Astrocyte of the spinal cord (primary cell): Measurements from ENCODE around the gene PHYKPL.

Experiments used
- DNase-seq: peaks from one replicate; pipeline ENCODE4 v3.0.0; 2011; ENCODE audit warnings: low read depth, low spot score
- H3K4me3 ChIP-seq: 2 replicates; pipeline ENCODE4 v1.5.1; 2011; ENCODE audit warnings: low read depth, mild to moderate bottlenecking, low read length, moderate library complexity
- CTCF ChIP-seq: IDR thresholded peaks from 2 replicates; pipeline ENCODE4 v1.5.1; 2012; ENCODE audit warnings: low read depth, mild to moderate bottlenecking, low read length, inconsistent platforms
- in situ Hi-C: cut with HindIII; loops from 2 replicates; pipeline ENCODE4 v1.10.0; 2017; ENCODE audit warnings: low sequenced_read_pairs

PHYKPL gene

DNA sequence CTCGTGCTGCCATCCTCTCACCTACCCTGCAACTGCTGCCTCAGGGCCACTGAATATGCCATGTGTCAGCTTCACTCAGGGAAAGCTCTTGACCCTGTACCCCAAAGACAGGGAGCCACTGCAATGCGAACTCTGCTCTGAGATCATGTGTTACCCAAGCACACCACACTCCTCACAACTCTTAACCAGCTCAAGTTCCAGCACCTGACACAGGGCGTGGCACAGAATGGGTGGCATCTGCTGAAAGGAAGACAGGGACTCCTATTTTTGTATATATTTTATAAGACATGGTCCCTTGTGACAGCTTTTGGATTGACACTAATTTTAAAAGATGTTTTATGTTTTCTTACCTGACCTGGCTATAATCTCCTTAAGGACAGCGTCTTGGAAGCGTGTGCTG is 10.7 kb downstream of the PHYKPL start:
- in situ Hi-C loops, result no loop called here

GRCh38 chr5:178221282-178221681 is 11.3 kb downstream of the PHYKPL start:
- no peak for TF ChIP-seq CTCF

More for the DNA sequence above, 10.7 kb downstream of the PHYKPL start:
- no peak for TF ChIP-seq CTCF
- H3K4me3 ChIP-seq, result no peak overlapping the region
- DNase-seq, result no peak

GRCh38 chr5:178218827-178219226 is 13.8 kb downstream of the PHYKPL start:
- no peak for DNase-seq
- TF ChIP-seq CTCF, result no peak
- in situ Hi-C loops, result no loop called here
- no peak overlapping the region for H3K4me3 ChIP-seq

More at GRCh38 chr5:178221282-178221681, 11.3 kb downstream of the PHYKPL start:
- H3K4me3 ChIP-seq, result no peak overlapping the region
- no peak for DNase-seq
- in situ Hi-C loops, result no loop called here

- TF ChIP-seq CTCF, result no peak
- in situ Hi-C loops, result no loop called here
- no peak overlapping the region for H3K4me3 ChIP-seq
- DNase-seq, result no peak
Observed at GRCh38 chr5:178218237-178218776, 14.3 kb downstream of the PHYKPL start.

- H3K4me3 ChIP-seq, result no peak overlapping the region
- no peak for TF ChIP-seq CTCF
- no peak for DNase-seq
- in situ Hi-C loops, result no loop called here
Observed at GRCh38 chr5:178216779-178217178, 15.8 kb downstream of the PHYKPL start.

DNA sequence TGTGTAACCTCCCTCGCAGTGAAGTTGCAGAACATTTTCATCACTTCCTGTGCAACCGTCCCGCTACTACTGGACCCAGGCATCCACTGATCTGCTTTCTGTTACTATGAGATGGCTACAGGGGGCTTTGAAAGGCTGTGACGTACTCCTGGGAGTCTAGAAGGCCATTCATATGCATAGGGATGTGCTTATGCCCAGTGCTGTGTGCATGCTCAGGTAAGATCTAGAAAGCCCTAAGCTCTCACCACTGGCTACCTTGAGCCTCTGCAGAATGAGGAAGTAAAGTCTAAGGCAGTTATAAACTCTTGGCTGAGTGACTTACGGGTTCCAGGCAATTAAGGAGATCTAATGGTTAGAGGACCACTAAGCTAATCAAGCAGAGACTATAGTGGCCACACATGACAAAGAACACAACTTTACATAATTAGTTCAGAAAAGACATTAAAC is 16.5 kb downstream of the PHYKPL start:
- in situ Hi-C loops, result no loop called here
- no peak for DNase-seq
- TF ChIP-seq CTCF, result no peak
- H3K4me3 ChIP-seq, result no peak overlapping the region
